ENCODE measurements around the gene DYNLRB1.
"Not testable (repeated sequence)": the region's sequence is repeated elsewhere in the genome, so short reads cannot be mapped to it uniquely, and the experiment has no call there.

Gene DYNLRB1

DNA sequence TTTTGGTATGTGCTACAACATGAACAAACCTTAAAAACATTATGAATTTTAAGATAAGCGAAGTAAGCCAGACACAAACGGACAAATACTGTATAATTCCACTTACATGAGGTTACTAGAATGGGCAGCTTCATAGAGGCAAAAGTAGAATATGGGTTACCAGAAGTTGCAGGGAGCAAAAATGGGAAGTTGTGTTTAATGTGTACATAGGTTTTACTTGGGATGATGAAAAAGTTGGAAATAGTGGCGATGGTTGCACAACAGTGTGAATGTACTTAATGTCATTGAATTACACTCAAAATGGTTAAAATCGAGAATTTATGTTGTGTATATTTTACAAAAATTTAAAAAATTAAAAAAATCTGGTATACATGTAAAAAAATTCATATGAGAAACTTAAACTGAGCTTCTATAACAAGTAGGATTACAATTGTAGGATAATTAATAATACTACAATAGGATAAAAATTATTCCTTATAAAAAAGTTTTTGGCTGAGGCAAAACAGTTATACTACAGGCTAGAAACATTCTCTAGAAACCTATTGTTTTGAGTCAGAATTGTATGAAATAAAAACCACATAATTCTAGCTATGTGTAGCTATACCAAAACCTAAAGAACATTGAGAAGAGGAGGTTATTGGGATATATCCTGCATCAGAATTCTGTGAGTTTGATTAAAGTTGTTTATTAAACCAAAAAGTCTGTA is 24.8 kb upstream of the DYNLRB1 start:
- H3K27me3 ChIP-seq (ENCODE audit: control insufficient read depth in 2 of 2, insufficient read depth in 2 of 2, low read length in 2 of 2): no peaks in the 10 kb centered on the region
- peaks cover 45 to 62% of the 10 kb centered on the region in 2 donors for H3K36me3 ChIP-seq (ENCODE audit: control insufficient read depth in 2 of 2, insufficient read depth in 2 of 2, low read length in 2 of 2)
- no peaks in the 10 kb centered on the region for H3K4me1 ChIP-seq (ENCODE audit: control insufficient read depth in 2 of 2, insufficient read depth in 2 of 2, low read length in 2 of 2)
- no peak overlapping the region for H3K9ac ChIP-seq (ENCODE audit: low read depth in 1 of 2, low read length in 2 of 2)
- no peaks in the 10 kb centered on the region for H3K9me3 ChIP-seq (ENCODE audit: control insufficient read depth in 2 of 2, low read length in 2 of 2)
- no peak overlapping the region for H3K27ac ChIP-seq (ENCODE audit: low read depth in 2 of 2, low read length in 2 of 2)
- H3K4me3 ChIP-seq (ENCODE audit: low read length in 2 of 2): no peak overlapping the region

DNA sequence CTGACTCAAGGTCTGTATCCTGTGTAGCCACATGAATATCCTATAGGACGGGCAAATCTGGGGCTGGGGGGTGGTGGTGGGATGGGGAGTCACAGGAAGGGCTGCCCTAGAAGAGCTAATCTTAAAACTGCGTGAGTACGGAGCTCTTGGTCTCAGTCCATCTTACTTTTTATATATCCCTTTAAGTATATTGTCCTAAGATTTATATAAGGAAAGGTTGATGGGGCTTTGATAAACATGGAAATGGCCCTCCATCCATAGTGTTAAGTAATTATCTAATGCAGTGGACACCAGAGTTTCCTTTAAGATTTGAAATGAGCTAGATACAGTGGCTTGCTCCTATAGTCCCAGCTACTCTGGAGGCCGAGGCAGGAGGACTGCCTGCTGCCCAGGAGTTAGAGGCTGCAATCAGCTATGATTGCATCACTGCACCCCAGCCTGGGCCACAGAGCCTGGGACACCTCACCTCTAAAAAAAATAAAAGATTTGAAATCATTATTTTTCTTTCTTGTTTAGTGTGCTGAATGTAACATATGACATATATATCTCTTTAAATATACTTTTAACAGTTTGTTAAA is 24.2 kb upstream of the DYNLRB1 start:
- H3K27ac ChIP-seq (ENCODE audit: low read depth in 2 of 2, low read length in 2 of 2): no peak overlapping the region
- no peaks in the 10 kb centered on the region for H3K27me3 ChIP-seq (ENCODE audit: control insufficient read depth in 2 of 2, insufficient read depth in 2 of 2, low read length in 2 of 2)
- H3K36me3 ChIP-seq (ENCODE audit: control insufficient read depth in 2 of 2, insufficient read depth in 2 of 2, low read length in 2 of 2): peaks cover 45 to 60% of the 10 kb centered on the region in 2 donors
- H3K4me1 ChIP-seq (ENCODE audit: control insufficient read depth in 2 of 2, insufficient read depth in 2 of 2, low read length in 2 of 2): no peaks in the 10 kb centered on the region
- no peak overlapping the region for H3K9ac ChIP-seq (ENCODE audit: low read depth in 1 of 2, low read length in 2 of 2)
- no peaks in the 10 kb centered on the region for H3K9me3 ChIP-seq (ENCODE audit: control insufficient read depth in 2 of 2, low read length in 2 of 2)
- H3K4me3 ChIP-seq (ENCODE audit: low read length in 2 of 2): no peak overlapping the region

DNA sequence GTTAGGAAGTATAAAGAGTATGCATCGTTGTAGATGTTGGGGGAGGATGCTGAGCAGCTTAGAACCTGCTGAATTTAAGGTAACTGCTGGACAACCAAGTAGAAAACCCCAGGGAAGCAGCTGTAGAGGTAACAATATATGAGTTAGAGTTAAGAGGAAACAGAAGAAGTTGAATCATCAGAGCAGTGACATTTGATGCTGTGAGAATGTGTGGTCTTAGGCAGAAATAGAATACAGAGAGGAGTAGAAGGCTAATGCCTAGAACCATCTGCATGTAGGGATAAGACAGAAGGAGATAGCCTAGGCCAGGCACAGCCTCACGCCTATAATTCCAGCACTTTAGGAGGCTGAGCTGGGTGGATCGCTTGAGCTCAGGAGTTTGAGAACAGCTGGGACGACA is 22.6 kb upstream of the DYNLRB1 start:
- Histone ChIP-seq H3K9ac (ENCODE audit: low read depth in 1 of 2, low read length in 2 of 2) (no peak overlapping the region), H3K27me3 (ENCODE audit: control insufficient read depth in 2 of 2, insufficient read depth in 2 of 2, low read length in 2 of 2) (no peaks in the 10 kb centered on the region), H3K27ac (ENCODE audit: low read depth in 2 of 2, low read length in 2 of 2) (no peak overlapping the region), H3K36me3 (ENCODE audit: control insufficient read depth in 2 of 2, insufficient read depth in 2 of 2, low read length in 2 of 2) (peaks cover 46 to 58% of the 10 kb centered on the region in 2 donors), H3K4me3 (ENCODE audit: low read length in 2 of 2) (no peak overlapping the region), H3K9me3 (ENCODE audit: control insufficient read depth in 2 of 2, low read length in 2 of 2) (no peaks in the 10 kb centered on the region), H3K4me1 (ENCODE audit: control insufficient read depth in 2 of 2, insufficient read depth in 2 of 2, low read length in 2 of 2) (no peaks in the 10 kb centered on the region)

DNA sequence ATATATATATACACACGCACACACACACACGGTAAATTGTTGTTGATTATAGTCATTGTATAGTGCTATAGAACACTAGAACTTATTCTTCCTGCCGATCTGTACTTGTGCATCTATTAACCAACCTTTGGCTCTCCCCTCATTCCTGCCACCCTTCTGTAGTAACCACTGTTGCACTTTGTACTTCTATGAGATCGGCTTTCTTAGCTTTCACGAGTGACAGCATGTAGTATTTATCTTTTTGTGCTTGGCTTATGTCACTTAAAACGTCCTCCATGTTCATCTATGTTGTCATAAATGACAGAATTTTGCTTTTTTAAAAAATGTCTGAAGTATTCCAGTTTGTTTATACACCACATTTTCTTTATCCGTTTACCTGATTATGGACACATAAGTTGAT is 20.9 kb upstream of the DYNLRB1 start:
- H3K36me3 ChIP-seq (ENCODE audit: control insufficient read depth in 2 of 2, insufficient read depth in 2 of 2, low read length in 2 of 2): peaks cover 34 to 48% of the 10 kb centered on the region in 2 donors
- H3K4me1 ChIP-seq (ENCODE audit: control insufficient read depth in 2 of 2, insufficient read depth in 2 of 2, low read length in 2 of 2): no peaks in the 10 kb centered on the region
- no peaks in the 10 kb centered on the region for H3K27me3 ChIP-seq (ENCODE audit: control insufficient read depth in 2 of 2, insufficient read depth in 2 of 2, low read length in 2 of 2)
- no peak overlapping the region for H3K9ac ChIP-seq (ENCODE audit: low read depth in 1 of 2, low read length in 2 of 2)
- no peak overlapping the region for H3K27ac ChIP-seq (ENCODE audit: low read depth in 2 of 2, low read length in 2 of 2)
- no peak overlapping the region for H3K4me3 ChIP-seq (ENCODE audit: low read length in 2 of 2)
- H3K9me3 ChIP-seq (ENCODE audit: control insufficient read depth in 2 of 2, low read length in 2 of 2): no peaks in the 10 kb centered on the region

DNA sequence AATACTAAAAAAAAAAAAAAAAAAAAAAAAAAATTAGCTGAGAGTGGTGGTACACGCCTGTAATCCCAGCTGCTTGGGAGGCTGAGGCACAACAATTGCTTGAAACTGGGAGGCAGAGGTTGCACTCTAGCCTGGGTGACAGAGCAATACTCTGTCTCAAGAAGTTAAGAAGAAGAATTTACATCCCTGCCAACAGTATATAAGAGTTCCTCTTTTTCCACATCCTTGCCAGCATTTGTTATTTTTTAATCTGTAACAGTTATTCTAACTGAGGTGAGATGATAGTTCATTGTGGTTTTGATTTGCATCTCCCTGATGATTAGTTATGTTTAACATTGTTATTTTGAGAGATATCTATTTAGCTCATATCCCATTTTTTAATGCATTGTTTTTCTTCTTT is 20.3 kb upstream of the DYNLRB1 start:
- H3K9ac ChIP-seq (ENCODE audit: low read depth in 1 of 2, low read length in 2 of 2): no peak overlapping the region
- H3K4me3 ChIP-seq (ENCODE audit: low read length in 2 of 2): no peak overlapping the region
- peaks cover 0 to 2% of the 10 kb centered on the region in 2 donors for H3K9me3 ChIP-seq (ENCODE audit: control insufficient read depth in 2 of 2, low read length in 2 of 2)
- no peaks in the 10 kb centered on the region for H3K27me3 ChIP-seq (ENCODE audit: control insufficient read depth in 2 of 2, insufficient read depth in 2 of 2, low read length in 2 of 2)
- peaks cover 31 to 47% of the 10 kb centered on the region in 2 donors for H3K36me3 ChIP-seq (ENCODE audit: control insufficient read depth in 2 of 2, insufficient read depth in 2 of 2, low read length in 2 of 2)
- no peak overlapping the region for H3K27ac ChIP-seq (ENCODE audit: low read depth in 2 of 2, low read length in 2 of 2)
- no peaks in the 10 kb centered on the region for H3K4me1 ChIP-seq (ENCODE audit: control insufficient read depth in 2 of 2, insufficient read depth in 2 of 2, low read length in 2 of 2)

DNA sequence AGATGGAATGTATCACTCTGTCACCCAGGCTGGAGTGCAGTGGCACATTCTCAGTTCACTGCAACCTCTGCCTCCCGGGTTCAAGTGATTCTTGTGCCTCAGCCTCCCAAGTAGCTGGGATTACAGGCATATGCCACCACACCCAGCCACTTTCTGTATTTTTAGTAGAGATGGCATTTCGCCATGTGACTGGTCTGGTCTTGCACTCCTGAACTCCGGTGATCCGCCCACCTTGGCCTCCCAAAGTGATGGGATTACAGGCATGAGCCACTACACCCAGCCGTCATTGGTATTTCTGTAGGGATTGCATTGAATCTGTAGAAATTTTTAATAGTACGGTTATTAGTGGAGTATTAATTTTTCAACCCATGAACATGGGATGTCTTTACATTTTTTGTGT is 18.6 kb upstream of the DYNLRB1 start:
- H3K9ac ChIP-seq (ENCODE audit: low read depth in 1 of 2, low read length in 2 of 2); H3K27ac ChIP-seq (ENCODE audit: low read depth in 2 of 2, low read length in 2 of 2); H3K27me3 ChIP-seq (ENCODE audit: control insufficient read depth in 2 of 2, insufficient read depth in 2 of 2, low read length in 2 of 2); H3K9me3 ChIP-seq (ENCODE audit: control insufficient read depth in 2 of 2, low read length in 2 of 2); H3K4me3 ChIP-seq (ENCODE audit: low read length in 2 of 2); H3K4me1 ChIP-seq (ENCODE audit: control insufficient read depth in 2 of 2, insufficient read depth in 2 of 2, low read length in 2 of 2): not testable (repeated sequence)
- H3K36me3 ChIP-seq (ENCODE audit: control insufficient read depth in 2 of 2, insufficient read depth in 2 of 2, low read length in 2 of 2): peaks cover 26 to 38% of the 10 kb centered on the region in 2 donors

DNA sequence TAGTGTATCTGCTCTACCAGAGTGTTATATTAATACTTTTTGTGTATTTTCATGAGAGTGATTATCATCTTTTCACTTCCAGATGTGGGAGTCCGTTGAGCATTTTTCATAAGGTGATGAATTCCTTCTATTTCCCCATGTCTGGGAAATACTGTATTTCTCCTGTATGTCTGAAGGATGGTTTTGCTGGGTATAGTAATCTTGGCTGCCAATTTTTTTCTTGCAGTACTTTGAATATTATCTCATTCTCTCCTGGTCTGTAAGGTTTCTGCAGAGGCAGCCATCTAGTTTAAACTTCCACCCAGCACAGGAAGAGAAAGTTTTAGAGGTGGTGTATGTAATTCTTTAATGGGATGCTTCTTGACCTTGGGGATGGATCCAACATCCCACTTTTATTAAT is 15.4 kb upstream of the DYNLRB1 start:
- Histone ChIP-seq H3K4me3 (ENCODE audit: low read length in 2 of 2) (no peak overlapping the region), H3K27ac (ENCODE audit: low read depth in 2 of 2, low read length in 2 of 2) (no peak overlapping the region), H3K9me3 (ENCODE audit: control insufficient read depth in 2 of 2, low read length in 2 of 2) (peaks cover 0 to 3% of the 10 kb centered on the region in 2 donors), H3K27me3 (ENCODE audit: control insufficient read depth in 2 of 2, insufficient read depth in 2 of 2, low read length in 2 of 2) (no peaks in the 10 kb centered on the region), H3K4me1 (ENCODE audit: control insufficient read depth in 2 of 2, insufficient read depth in 2 of 2, low read length in 2 of 2) (no peaks in the 10 kb centered on the region), H3K36me3 (ENCODE audit: control insufficient read depth in 2 of 2, insufficient read depth in 2 of 2, low read length in 2 of 2) (peaks cover 18 to 25% of the 10 kb centered on the region in 2 donors), H3K9ac (ENCODE audit: low read depth in 1 of 2, low read length in 2 of 2) (no peak overlapping the region)

DNA sequence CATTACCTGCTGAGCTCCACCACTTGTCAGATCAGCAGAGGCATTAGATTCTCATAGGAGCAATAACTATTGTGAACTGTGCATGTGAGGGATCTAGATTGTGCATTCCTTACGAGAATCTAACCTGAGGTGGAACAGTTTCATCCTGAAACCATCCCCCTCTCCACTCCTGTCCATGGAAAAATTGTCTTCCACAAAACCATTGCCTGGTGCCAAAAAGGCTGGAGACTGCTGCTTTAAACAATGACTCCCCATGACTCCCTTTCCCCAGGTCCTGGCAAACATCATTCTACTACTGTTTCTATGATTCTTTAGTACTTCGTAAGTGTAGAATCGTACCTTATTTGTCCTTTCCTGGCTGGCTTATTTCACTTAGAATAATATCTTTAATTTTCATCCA is 9.7 kb upstream of the DYNLRB1 start:
- Histone ChIP-seq H3K9me3 (ENCODE audit: control insufficient read depth in 2 of 2, low read length in 2 of 2) (no peaks in the 10 kb centered on the region), H3K4me3 (ENCODE audit: low read length in 2 of 2) (no peak overlapping the region), H3K36me3 (ENCODE audit: control insufficient read depth in 2 of 2, insufficient read depth in 2 of 2, low read length in 2 of 2) (peaks cover 24 to 33% of the 10 kb centered on the region in 2 donors), H3K27ac (ENCODE audit: low read depth in 2 of 2, low read length in 2 of 2) (no peak overlapping the region), H3K4me1 (ENCODE audit: control insufficient read depth in 2 of 2, insufficient read depth in 2 of 2, low read length in 2 of 2) (no peaks in the 10 kb centered on the region), H3K9ac (ENCODE audit: low read depth in 1 of 2, low read length in 2 of 2) (no peak overlapping the region), H3K27me3 (ENCODE audit: control insufficient read depth in 2 of 2, insufficient read depth in 2 of 2, low read length in 2 of 2) (no peaks in the 10 kb centered on the region)

DNA sequence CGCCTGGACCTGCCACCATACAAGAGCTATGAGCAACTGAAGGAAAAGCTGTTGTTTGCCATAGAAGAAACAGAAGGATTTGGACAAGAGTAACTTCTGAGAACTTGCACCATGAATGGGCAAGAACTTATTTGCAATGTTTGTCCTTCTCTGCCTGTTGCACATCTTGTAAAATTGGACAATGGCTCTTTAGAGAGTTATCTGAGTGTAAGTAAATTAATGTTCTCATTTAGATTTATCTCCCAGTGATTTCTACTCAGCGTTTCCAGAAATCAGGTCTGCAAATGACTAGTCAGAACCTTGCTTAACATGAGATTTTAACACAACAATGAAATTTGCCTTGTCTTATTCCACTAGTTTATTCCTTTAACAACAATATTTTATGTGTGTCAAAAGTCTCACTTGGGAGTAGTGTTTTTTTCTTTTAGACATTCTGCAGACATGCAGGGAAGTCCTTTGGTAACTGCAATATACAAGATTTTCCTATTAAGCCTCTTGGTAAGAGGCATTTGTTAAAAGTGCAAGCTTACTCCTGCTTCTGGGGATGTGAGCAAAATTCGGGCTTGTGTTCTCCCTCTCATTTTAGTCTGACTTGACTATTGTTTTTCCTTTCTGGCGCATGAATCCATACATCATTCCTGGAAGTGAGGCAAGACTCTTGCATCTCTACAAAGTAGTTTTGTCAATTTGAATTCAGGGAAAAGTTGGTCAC is 8.4 kb upstream of the DYNLRB1 start:
- Histone ChIP-seq H3K36me3 (ENCODE audit: control insufficient read depth in 2 of 2, insufficient read depth in 2 of 2, low read length in 2 of 2) (peaks cover 24 to 33% of the 10 kb centered on the region in 2 donors), H3K9me3 (ENCODE audit: control insufficient read depth in 2 of 2, low read length in 2 of 2) (no peaks in the 10 kb centered on the region), H3K27ac (ENCODE audit: low read depth in 2 of 2, low read length in 2 of 2) (no peak overlapping the region), H3K27me3 (ENCODE audit: control insufficient read depth in 2 of 2, insufficient read depth in 2 of 2, low read length in 2 of 2) (no peaks in the 10 kb centered on the region), H3K9ac (ENCODE audit: low read depth in 1 of 2, low read length in 2 of 2) (no peak overlapping the region), H3K4me1 (ENCODE audit: control insufficient read depth in 2 of 2, insufficient read depth in 2 of 2, low read length in 2 of 2) (no peaks in the 10 kb centered on the region), H3K4me3 (ENCODE audit: low read length in 2 of 2) (no peak overlapping the region)

DNA sequence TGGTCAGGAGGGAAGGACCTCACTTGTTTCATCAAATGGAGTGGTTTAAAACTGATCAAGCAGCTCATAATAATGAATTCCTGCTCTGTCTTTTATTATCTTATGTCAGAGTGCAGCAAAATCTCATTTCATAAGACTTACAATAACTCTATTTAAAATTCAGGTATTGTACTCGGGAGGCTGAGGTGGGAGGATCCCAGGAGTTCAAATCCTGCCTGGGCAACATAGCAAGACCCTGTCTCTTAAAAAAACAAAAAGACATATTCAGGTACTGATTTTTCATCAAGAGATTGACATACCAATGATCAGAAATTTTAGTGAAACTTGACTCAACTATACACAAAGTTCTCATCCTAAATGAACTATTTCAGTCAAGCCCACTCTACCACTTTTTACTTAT is 5.6 kb upstream of the DYNLRB1 start:
- no peak overlapping the region for H3K4me3 ChIP-seq (ENCODE audit: low read length in 2 of 2)
- H3K9ac ChIP-seq (ENCODE audit: low read depth in 1 of 2, low read length in 2 of 2): no peak overlapping the region
- H3K27me3 ChIP-seq (ENCODE audit: control insufficient read depth in 2 of 2, insufficient read depth in 2 of 2, low read length in 2 of 2): no peaks in the 10 kb centered on the region
- no peak overlapping the region for H3K27ac ChIP-seq (ENCODE audit: low read depth in 2 of 2, low read length in 2 of 2)
- H3K9me3 ChIP-seq (ENCODE audit: control insufficient read depth in 2 of 2, low read length in 2 of 2): no peaks in the 10 kb centered on the region
- peaks cover 24 to 25% of the 10 kb centered on the region in 2 donors for H3K36me3 ChIP-seq (ENCODE audit: control insufficient read depth in 2 of 2, insufficient read depth in 2 of 2, low read length in 2 of 2)
- H3K4me1 ChIP-seq (ENCODE audit: control insufficient read depth in 2 of 2, insufficient read depth in 2 of 2, low read length in 2 of 2): peaks cover 5 to 7% of the 10 kb centered on the region in 2 donors

All from mucosa of rectum (tissue), 2 donors.